Liver (tissue), 10 donors: ENCODE results near the gene TFAP2A. TPM values are rescaled to one million over a fixed set of nuclear protein-coding genes. Genes with fewer than 3 reads are reported as not detected.

Source experiments
- DNase-seq: peaks from one replicate; pipeline ENCODE4 v3.0.0-alpha.2; 2017; ENCODE audit warnings: low spot score
- H3K27ac ChIP-seq, 2 donors: one replicate each; pipeline ENCODE4 v1.7.0; 2013; ENCODE audit warnings: inconsistent platforms in 2 of 2, low read length in 2 of 2, control low read depth in 1 of 2, low read depth in 1 of 2, mild to moderate bottlenecking in 1 of 2
- H3K27me3 ChIP-seq, 4 donors: one replicate each; pipeline versions ENCODE4 v1.6.1 to v1.7.0; 2013; ENCODE audit warnings: low read length in 3 of 4, inconsistent platforms in 1 of 4, mild to moderate bottlenecking in 1 of 4, moderate library complexity in 1 of 4; ENCODE audit not compliant: control insufficient read depth in 4 of 4, insufficient read depth in 4 of 4
- H3K36me3 ChIP-seq, 4 donors: one replicate each; pipeline versions ENCODE4 v1.6.1 to v1.7.0; 2013; ENCODE audit warnings: low read length in 3 of 4, mild to moderate bottlenecking in 3 of 4, low read depth in 1 of 4, moderate library complexity in 1 of 4; ENCODE audit not compliant: control insufficient read depth in 4 of 4, insufficient read depth in 3 of 4
- H3K4me1 ChIP-seq, 4 donors: one replicate each; pipeline versions ENCODE4 v1.6.1 to v1.7.0; 2013; ENCODE audit warnings: low read length in 3 of 4, mild to moderate bottlenecking in 3 of 4, moderate library complexity in 1 of 4; ENCODE audit not compliant: control insufficient read depth in 4 of 4, insufficient read depth in 4 of 4
- H3K4me3 ChIP-seq, 3 donors: one replicate each; pipeline versions ENCODE4 v1.6.1 to v1.7.0; 2013; ENCODE audit warnings: low read length in 3 of 3, control low read depth in 1 of 3, low read depth in 1 of 3, mild to moderate bottlenecking in 1 of 3
- H3K9ac ChIP-seq, 2 donors: one replicate each; pipeline ENCODE4 v1.7.0; 2013; ENCODE audit warnings: low read length in 2 of 2, mild to moderate bottlenecking in 2 of 2, moderate library complexity in 2 of 2, control low read depth in 1 of 2, low read depth in 1 of 2
- H3K9me3 ChIP-seq, 4 donors: one replicate each; pipeline versions ENCODE4 v1.6.1 to v1.7.0; 2013; ENCODE audit warnings: low read length in 3 of 4; ENCODE audit not compliant: control insufficient read depth in 4 of 4
- FOXA1 ChIP-seq: IDR thresholded peaks from 2 replicates; pipeline ENCODE4 v1.6.1; 2016; ENCODE audit warnings: antibody characterized with exemption
- GABPA ChIP-seq, 2 donors: IDR thresholded peaks in 1 of 2; conservative IDR thresholded peaks in 1 of 2; 2 replicates each; pipeline ENCODE4 v1.6.1; 2016; ENCODE audit warnings: antibody characterized with exemption in 2 of 2, mild to moderate bottlenecking in 1 of 2, moderate library complexity in 1 of 2
- HNF4A ChIP-seq, 2 donors: conservative IDR thresholded peaks; 2 replicates each; pipeline ENCODE4 v1.6.1; 2016; ENCODE audit warnings: antibody characterized with exemption in 2 of 2, mild to moderate bottlenecking in 2 of 2
- HNF4G ChIP-seq: IDR thresholded peaks from 2 replicates; pipeline ENCODE4 v1.6.1; 2016; ENCODE audit warnings: antibody characterized with exemption
- RXRA ChIP-seq, 2 donors: IDR thresholded peaks; 2 replicates each; pipeline ENCODE4 v1.6.1; 2017 to 2018; ENCODE audit warnings: antibody characterized with exemption in 2 of 2, mild to moderate bottlenecking in 1 of 2
- SP1 ChIP-seq: IDR thresholded peaks from 2 replicates; pipeline ENCODE4 v1.6.1; 2018; ENCODE audit warnings: antibody characterized with exemption, mild to moderate bottlenecking
- YY1 ChIP-seq: IDR thresholded peaks from 2 replicates; pipeline ENCODE4 v1.6.1; 2016; ENCODE audit warnings: antibody characterized with exemption, mild to moderate bottlenecking
- WGBS: extraction: QIAGEN DNeasy Blood & Tissue Kit; methylation state at CpG from one replicate; pipeline ENCODE4 v1.1.7; 2013; 5-methylcytosine and 5-hydroxymethylcytosine counted together
- polyA plus RNA-seq, 2 donors: library from polyadenylated mRNA; stranded (reverse) in 1 of 2; unstranded in 1 of 2; fragments of 200-250 nt in 1 of 2; fragments of >200 nt in 1 of 2; fragmentation: Nextera tagmentation in 1 of 2; extraction: Ambion mirVana in 1 of 2; gene quantifications; one replicate each; pipeline versions ENCODE4 v1.2.1 to v1.2.3, GENCODE V29; 2013 to 2015
- small RNA-seq: library from RNA; depleted of rRNA; stranded (forward); fragments of <200 nt; gene quantifications from one replicate; pipeline ENCODE3, GENCODE V24; 2014
- total RNA-seq, 2 donors: library from RNA; depleted of rRNA; stranded (reverse); fragments of >200 nt; gene quantifications; one replicate each; pipeline ENCODE4 v1.2.3, GENCODE V29; 2014
- TF ChIP-seq, protein P1 (sequence below): IDR thresholded peaks from 2 replicates; pipeline ENCODE4 v1.6.1; 2016; ENCODE audit warnings: antibody characterized with exemption, mild to moderate bottlenecking
- TF ChIP-seq, protein P2 (sequence below): IDR thresholded peaks from 2 replicates; pipeline ENCODE4 v1.6.1; 2016; ENCODE audit warnings: antibody characterized with exemption
- donor health status: healthy.
- donor health status: healthy.
- donor health status: healthy.
- donor health status: healthy.
- donor health status: healthy.

TFAP2A gene
- total and polyA plus RNA-seq, 4 donors: 0.03 to 0.08 TPM; not detected in 2

DNA sequence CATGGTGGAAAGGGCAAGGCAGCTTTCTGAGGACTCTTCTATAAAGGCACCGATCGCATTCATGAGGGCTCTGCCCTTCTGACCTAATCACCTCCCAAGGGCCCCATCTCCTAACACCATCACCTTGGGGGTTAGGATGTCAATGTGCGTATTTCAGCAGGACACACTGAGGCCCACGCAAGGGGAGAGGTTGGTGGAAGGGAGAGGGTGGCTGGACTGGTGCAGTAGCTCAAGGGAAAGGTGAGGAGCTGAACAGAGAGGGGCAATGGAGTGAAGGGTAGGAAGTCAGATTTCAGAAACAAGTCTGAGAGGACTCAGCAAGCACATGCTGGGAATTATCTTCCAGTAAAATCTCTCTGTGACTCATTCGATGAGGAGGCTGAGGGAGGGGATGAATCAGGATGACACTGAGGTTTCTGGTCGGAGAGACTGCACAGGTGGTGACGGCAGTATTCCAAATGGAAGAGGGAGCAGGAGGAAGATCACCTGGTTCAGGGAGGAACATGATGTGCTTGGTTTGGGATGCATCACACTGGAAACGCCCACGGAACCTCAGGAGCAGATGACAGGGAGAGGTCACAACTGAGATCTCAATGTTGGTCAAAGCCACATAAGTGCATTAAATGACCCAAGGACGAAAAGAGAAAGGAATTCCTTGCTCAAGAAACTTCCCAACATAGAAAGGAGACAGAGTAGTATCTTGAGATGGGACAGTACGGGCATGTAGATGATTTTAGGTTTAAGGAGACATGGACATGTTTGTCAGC is 67.1 kb downstream of the TFAP2A start:
- Histone ChIP-seq H3K36me3 (no peaks in the 10 kb centered on the region), H3K4me3 (no peak overlapping the region), H3K9ac (no peak overlapping the region), H3K9me3 (peaks cover 0 to 3% (median under 1%) of the 10 kb centered on the region in 4 donors), H3K27ac (no peak overlapping the region), H3K4me1 (no peaks in the 10 kb centered on the region), H3K27me3 (peaks cover 0 to 2% (median 0%) of the 10 kb centered on the region in 4 donors)
- TF ChIP-seq GABPA (IDR thresholded peaks at IDR 0.05 in 1 of 2, conservative IDR thresholded peaks at IDR 0.05 in 1 of 2) (no peak), SP1 (no peak), FOXA1 (no peak), RXRA (IDR thresholded peaks at IDR 0.05) (no peak), HNF4A (conservative IDR thresholded peaks at IDR 0.05) (no peak), YY1 (no peak), HNF4G (no peak)
- TF ChIP-seq, protein P1, sequence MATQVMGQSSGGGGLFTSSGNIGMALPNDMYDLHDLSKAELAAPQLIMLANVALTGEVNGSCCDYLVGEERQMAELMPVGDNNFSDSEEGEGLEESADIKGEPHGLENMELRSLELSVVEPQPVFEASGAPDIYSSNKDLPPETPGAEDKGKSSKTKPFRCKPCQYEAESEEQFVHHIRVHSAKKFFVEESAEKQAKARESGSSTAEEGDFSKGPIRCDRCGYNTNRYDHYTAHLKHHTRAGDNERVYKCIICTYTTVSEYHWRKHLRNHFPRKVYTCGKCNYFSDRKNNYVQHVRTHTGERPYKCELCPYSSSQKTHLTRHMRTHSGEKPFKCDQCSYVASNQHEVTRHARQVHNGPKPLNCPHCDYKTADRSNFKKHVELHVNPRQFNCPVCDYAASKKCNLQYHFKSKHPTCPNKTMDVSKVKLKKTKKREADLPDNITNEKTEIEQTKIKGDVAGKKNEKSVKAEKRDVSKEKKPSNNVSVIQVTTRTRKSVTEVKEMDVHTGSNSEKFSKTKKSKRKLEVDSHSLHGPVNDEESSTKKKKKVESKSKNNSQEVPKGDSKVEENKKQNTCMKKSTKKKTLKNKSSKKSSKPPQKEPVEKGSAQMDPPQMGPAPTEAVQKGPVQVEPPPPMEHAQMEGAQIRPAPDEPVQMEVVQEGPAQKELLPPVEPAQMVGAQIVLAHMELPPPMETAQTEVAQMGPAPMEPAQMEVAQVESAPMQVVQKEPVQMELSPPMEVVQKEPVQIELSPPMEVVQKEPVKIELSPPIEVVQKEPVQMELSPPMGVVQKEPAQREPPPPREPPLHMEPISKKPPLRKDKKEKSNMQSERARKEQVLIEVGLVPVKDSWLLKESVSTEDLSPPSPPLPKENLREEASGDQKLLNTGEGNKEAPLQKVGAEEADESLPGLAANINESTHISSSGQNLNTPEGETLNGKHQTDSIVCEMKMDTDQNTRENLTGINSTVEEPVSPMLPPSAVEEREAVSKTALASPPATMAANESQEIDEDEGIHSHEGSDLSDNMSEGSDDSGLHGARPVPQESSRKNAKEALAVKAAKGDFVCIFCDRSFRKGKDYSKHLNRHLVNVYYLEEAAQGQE: no peak
- TF ChIP-seq, protein P2, sequence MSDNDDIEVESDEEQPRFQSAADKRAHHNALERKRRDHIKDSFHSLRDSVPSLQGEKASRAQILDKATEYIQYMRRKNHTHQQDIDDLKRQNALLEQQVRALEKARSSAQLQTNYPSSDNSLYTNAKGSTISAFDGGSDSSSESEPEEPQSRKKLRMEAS: no peak
- 85% methylated on average over 11 of the region's 11 CpGs for WGBS
- no peak for DNase-seq

Small RNAs within 50 kb of the gene (small RNA-seq; reads per million reads assigned to genes)
- gene MIR5689: not detected

Other genes starting within 250 kb of the TFAP2A start
- 10 to 100 TPM in 1 of 2 donors, 1 to 10 TPM in 1; 2.8 to 16.7 TPM for gene GCNT2, start 106.3 kb upstream of the TFAP2A start, total RNA-seq
- gene GCNT2, start 106.3 kb upstream of the TFAP2A start, polyA plus RNA-seq: 1 to 10 TPM; 4.1 to 4.3 TPM